ENCODE data around the gene KCNH1.

- TF ChIP-seq CTCF (conservative IDR thresholded peaks at IDR 0.05; ENCODE audit: low read depth in 2 of 2), result no peak
- TF ChIP-seq POLR2AphosphoS5 (IDR thresholded peaks at IDR 0.05; ENCODE audit: low read depth), result no peak
- no peak for TF ChIP-seq EZH2phosphoT487 (IDR thresholded peaks at IDR 0.05; ENCODE audit: unreplicated experiment)
- TF ChIP-seq ZNF462 (CRISPR knock-in tag; IDR thresholded peaks at IDR 0.05), result no peak
Measured at GRCh38 chr1:211088156-211088555, 45.8 kb downstream of the KCNH1 start.

Measured in GM23338 (cell line).